HuH-7.5 (cell line): ENCODE measurements around the gene PLEKHA6.
A peak's percentile ranks its signal among the peaks of the same experiment; 100 is the strongest.
"Not testable (repeated sequence)": the region's sequence is repeated elsewhere in the genome, so short reads cannot be mapped to it uniquely, and the experiment has no call there.

Experiments
- DNase-seq: peaks from one replicate; pipeline ENCODE4 v3.0.0; 2011; ENCODE audit warnings: low spot score

PLEKHA6 gene

GRCh38 chr1:204310970-204311369 is 48.8 kb downstream of the PLEKHA6 start:
- not testable (repeated sequence) for DNase-seq

GRCh38 chr1:204308023-204308628 is 51.6 kb downstream of the PLEKHA6 start:
- DNase-seq, result no peak

GRCh38 chr1:204307334-204307883 is 52.3 kb downstream of the PLEKHA6 start:
- no peak for DNase-seq

- DNase-seq, result no peak
Measured at GRCh38 chr1:204306076-204306475, 53.7 kb downstream of the PLEKHA6 start.

GRCh38 chr1:204304067-204304466 is 55.7 kb downstream of the PLEKHA6 start:
- no peak for DNase-seq

GRCh38 chr1:204302769-204303168 is 57.0 kb downstream of the PLEKHA6 start:
- no peak for DNase-seq

GRCh38 chr1:204301171-204301957 is 58.4 kb downstream of the PLEKHA6 start:
- no peak for DNase-seq

GRCh38 chr1:204299814-204300365 is 59.8 kb downstream of the PLEKHA6 start:
- DNase-seq, result no peak

- DNase-seq, result no peak
Measured at GRCh38 chr1:204296431-204296988, 63.2 kb downstream of the PLEKHA6 start.

GRCh38 chr1:204295671-204296070 is 64.1 kb downstream of the PLEKHA6 start:
- peak; percentile 42 for DNase-seq

GRCh38 chr1:204294357-204294756 is 65.4 kb downstream of the PLEKHA6 start:
- no peak for DNase-seq

- DNase-seq, result no peak
Measured at GRCh38 chr1:204293605-204294337, 66.0 kb downstream of the PLEKHA6 start.

- DNase-seq, result no peak
Measured at GRCh38 chr1:204292740-204293139, 67.0 kb downstream of the PLEKHA6 start.

- no peak for DNase-seq
Measured at GRCh38 chr1:204289280-204289679, 70.4 kb downstream of the PLEKHA6 start.

GRCh38 chr1:204288021-204288588 is 71.6 kb downstream of the PLEKHA6 start:
- peak; percentile 76 for DNase-seq

GRCh38 chr1:204287466-204287891 is 72.2 kb downstream of the PLEKHA6 start:
- DNase-seq, result no peak

- DNase-seq, result peak; percentile 37
Measured at GRCh38 chr1:204286831-204287421, 72.8 kb downstream of the PLEKHA6 start.

GRCh38 chr1:204286315-204286714 is 73.4 kb downstream of the PLEKHA6 start:
- no peak for DNase-seq

GRCh38 chr1:204285436-204286305 is 74.1 kb downstream of the PLEKHA6 start:
- DNase-seq, result no peak

- no peak for DNase-seq
Measured at GRCh38 chr1:204284929-204285328, 74.8 kb downstream of the PLEKHA6 start.
